GM23248 (cell line): ENCODE results near the gene SH3BP1.

Experiments
- EZH2 ChIP-seq: fragments of 200-600 bp; sonication (generic); IDR thresholded peaks from 2 replicates; pipeline ENCODE4 v1.6.1; 2018; ENCODE audit warnings: antibody characterized with exemption, mild to moderate bottlenecking; ENCODE audit not compliant: insufficient read depth, poor library complexity, severe bottlenecking
- EZH2phosphoT487 ChIP-seq: fragments of 200-600 bp; sonication (generic); IDR thresholded peaks from 2 replicates; pipeline ENCODE4 v1.6.1; 2018; ENCODE audit warnings: antibody characterized with exemption, moderate library complexity, mild to moderate bottlenecking, low read depth; ENCODE audit not compliant: insufficient read depth

DNA sequence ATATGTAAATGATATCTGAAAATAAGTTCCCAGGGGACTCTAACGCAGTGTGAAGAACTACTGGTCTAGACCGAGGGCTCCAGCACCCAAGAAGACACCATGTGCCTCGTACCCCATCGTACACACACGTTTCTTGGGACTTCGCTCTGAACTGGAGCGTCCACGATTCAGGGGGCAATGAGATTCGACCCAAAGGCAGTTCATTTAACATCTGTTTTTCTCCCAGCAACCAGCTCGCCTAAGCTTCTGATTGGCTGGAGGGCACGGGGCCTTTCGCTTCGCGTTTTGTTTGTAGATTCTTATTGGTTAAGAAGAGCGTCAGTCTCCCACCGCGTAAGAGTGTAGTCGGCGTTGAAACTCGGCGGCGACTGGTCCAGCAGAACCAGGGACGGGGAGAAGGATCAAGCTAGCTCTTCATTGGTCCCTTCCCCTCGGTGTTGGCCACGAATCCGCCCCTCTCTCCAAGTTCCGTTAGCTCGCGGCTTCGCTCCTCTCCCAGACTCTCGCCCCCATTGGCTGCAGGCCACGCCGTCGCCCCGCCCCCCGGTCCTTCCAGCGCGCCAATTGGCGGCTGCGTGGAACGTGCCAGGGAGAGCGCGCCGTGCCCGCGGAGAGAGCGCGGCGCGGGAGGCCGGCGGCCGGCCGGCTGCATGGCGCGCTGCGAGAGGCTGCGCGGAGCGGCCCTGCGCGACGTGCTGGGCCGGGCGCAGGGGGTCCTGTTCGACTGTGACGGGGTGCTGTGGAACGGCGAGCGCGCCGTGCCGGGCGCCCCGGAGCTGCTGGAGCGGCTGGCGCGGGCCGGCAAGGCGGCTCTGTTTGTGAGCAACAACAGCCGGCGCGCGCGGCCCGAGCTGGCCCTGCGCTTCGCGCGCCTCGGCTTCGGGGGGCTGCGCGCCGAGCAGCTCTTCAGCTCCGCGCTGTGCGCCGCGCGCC lies 18.9 kb downstream of the SH3BP1 start, which contains the start of gene PDXP:
- TF ChIP-seq EZH2 = no peak
- no peak for TF ChIP-seq EZH2phosphoT487
